ENCODE data around the gene CELA2B.

- TF ChIP-seq CTCF (IDR thresholded peaks at IDR 0.05), result no peak
- no peak for TF ChIP-seq POLR2AphosphoS5 (IDR thresholded peaks at IDR 0.05)
Measured at GRCh38 chr1:15428815-15429435, 47.0 kb upstream of the CELA2B start.
